HCEC 1CT (cell line): ENCODE data around the gene ZSCAN21.

Source experiments
- DNase-seq: peaks from one replicate; pipeline ENCODE4 v3.0.0-alpha.2; 2017

ZSCAN21 gene

GRCh38 chr7:100079024-100079560, 29.5 kb downstream of the ZSCAN21 start:
- DNase-seq, result no peak

GRCh38 chr7:100080907-100081534, 31.4 kb downstream of the ZSCAN21 start:
- DNase-seq, result no peak

GRCh38 chr7:100081535-100082102, 32.0 kb downstream of the ZSCAN21 start, which contains the start of gene ZNF3:
Gene ZNF3, minus strand, starts transcription at chr7:100081723. Its CDS starts 4,366 bp downstream, at chr7:100077357.
- DNase-seq, result peak; percentile 98

- no peak for DNase-seq
Measured at GRCh38 chr7:100082978-100083377, 33.4 kb downstream of the ZSCAN21 start.

GRCh38 chr7:100085515-100085914, 35.9 kb downstream of the ZSCAN21 start:
- no peak for DNase-seq

- DNase-seq, result peak; percentile 100
Measured at GRCh38 chr7:100087055-100087750, 37.6 kb downstream of the ZSCAN21 start.

- no peak for DNase-seq
Measured at GRCh38 chr7:100088095-100088620, 38.6 kb downstream of the ZSCAN21 start.

GRCh38 chr7:100088621-100089457, 39.3 kb downstream of the ZSCAN21 start, which contains the start of gene COPS6:
Gene COPS6, plus strand, starts transcription at chr7:100088969. Its CDS starts 22 bp downstream, at chr7:100088991.
- peak; percentile 70 for DNase-seq

- DNase-seq, result peak; percentile 62
Measured at GRCh38 chr7:100089458-100090196, 40.1 kb downstream of the ZSCAN21 start.

GRCh38 chr7:100090527-100091410, 41.2 kb downstream of the ZSCAN21 start:
- DNase-seq, result peak; percentile 28

GRCh38 chr7:100091411-100092181, 42.0 kb downstream of the ZSCAN21 start:
- DNase-seq, result no peak

GRCh38 chr7:100093054-100093453, 43.5 kb downstream of the ZSCAN21 start:
- DNase-seq, result no peak

GRCh38 chr7:100093498-100093897, 43.9 kb downstream of the ZSCAN21 start:
- no peak for DNase-seq

- no peak for DNase-seq
Measured at GRCh38 chr7:100093925-100094486, 44.4 kb downstream of the ZSCAN21 start.

GRCh38 chr7:100095289-100095688, 45.7 kb downstream of the ZSCAN21 start:
- no peak for DNase-seq

GRCh38 chr7:100095704-100096103, 46.1 kb downstream of the ZSCAN21 start:
- DNase-seq, result no peak

GRCh38 chr7:100098913-100099312, 49.3 kb downstream of the ZSCAN21 start:
- no peak for DNase-seq

GRCh38 chr7:100099452-100099851, 49.9 kb downstream of the ZSCAN21 start:
- no peak for DNase-seq

- DNase-seq, result peak; percentile 98
Measured at GRCh38 chr7:100100420-100101015, 50.9 kb downstream of the ZSCAN21 start.
